Measurements from ENCODE around the gene TPBGL.
A peak's percentile ranks its signal among the peaks of the same experiment; 100 is the strongest.

TPBGL gene

DNA sequence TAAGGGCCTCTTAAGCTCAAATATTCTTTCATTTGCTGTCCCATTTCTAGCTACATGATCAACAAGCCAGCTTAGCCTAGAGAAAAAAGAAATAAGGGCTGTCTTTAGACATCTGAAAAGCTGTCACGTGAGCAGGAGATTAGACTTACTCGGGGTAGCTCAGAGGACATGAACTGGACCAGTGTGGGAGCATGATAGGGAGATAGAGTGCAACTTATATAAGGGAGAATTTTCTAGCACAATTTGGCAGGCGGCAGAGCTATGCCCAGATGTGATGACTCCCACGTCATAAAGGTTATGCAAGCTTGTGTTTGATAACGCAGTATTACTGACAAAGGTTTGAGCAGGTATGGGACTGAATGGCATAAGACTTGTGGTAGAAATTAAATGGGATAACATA, 28.2 kb upstream of the TPBGL start:
- DNase-seq, result no peak

GRCh38 chr11:75214411-75214821, 26.2 kb upstream of the TPBGL start:
- peak; percentile 63 for DNase-seq

DNA sequence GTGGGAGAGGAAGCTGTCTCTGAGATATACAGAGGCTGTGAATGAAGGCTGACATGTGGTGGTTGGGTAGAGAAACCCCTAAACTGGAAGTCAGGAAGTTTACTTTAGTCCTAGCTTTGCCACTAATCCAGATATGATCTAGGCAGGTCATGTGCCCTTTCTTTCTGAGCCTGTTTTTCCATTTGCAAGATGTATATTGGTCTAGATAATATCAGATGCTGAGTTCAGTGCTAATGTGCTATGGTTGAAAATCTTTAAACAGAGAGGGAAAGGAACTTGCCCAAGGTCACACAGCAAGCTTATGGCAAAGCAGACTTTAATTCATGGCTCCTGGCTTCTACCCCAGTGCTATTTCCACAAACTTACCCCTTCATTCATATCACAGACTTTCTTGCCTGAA, 25.7 kb upstream of the TPBGL start:
- no peak for DNase-seq

- DNase-seq, result no peak
Measured at GRCh38 chr11:75219869-75220268, 20.7 kb upstream of the TPBGL start.

DNA sequence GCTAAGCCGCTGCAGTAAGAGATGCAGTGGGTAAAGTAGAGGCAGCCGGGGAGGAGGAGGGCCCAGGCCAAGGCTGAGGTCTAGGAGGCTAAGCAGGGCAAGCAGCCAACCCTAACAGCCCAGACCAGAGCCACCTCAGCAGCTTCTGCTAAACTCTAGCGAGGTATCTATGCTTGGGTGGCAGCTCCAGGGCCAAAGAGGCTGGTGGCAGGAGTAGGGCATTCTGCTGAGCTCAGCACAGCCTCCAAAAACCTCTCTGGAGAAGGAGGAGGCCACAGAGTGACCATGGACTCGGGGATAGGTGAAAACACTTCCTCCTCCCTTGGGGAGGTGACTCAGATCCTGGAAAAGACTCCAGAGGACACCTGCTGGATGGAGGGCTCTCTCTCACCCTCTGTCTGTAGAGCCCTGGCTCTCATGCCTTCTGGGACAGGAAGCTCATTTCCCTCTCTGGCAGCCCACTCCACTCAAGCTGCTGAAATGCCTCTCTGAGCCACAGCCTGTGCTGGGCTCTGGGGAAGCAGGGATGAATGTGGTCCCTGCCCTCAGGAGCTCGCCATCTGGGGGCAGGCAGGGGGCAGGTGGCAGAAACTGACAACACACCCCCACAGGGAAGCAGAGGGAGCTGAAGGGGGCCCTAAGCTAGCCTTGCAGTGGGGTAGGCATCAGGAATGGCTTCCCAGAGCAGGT, 16.5 kb upstream of the TPBGL start:
- DNase-seq, result no peak

DNA sequence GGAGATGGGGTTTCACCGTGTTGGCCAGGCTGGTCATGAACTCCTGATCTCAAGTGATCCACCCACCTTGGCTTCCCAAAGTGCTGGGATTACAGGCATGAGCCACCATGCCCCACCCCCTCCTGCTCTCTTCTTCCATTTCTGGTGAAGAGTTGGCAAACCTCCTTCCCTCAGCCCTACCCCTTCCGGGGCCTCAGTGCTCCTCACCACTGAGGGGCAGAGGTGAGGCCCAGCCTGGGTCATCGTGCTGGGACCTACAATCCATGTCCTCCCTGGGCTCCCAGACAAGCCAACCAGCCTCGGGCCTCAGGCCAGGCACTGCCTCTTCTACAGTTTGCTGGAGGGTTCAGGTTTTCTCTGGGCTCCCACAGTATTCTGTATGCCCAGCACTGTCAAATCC, 14.8 kb upstream of the TPBGL start:
- no peak for DNase-seq

GRCh38 chr11:75229466-75229865, 11.1 kb upstream of the TPBGL start:
- peak; percentile 80 for DNase-seq

DNA sequence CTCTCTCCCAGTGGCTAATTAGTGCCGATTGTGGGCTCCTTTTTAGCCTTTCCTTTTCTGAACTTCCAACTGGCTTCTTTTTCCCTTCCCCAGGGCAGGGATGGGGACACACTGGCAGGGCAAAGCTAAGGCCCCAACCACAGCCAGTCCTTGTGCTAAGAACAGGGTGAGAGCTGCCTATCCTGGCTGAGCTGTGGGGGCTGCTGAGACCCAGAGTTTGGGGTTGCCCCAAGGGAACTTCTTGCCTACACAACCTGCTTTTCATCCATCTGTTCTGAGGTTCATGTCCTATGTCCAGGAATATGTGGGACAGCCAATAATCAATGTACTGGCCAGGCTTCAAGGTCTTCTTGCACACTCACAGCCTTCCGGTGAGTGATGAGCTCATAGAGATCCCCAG, 10.0 kb upstream of the TPBGL start:
- no peak for DNase-seq

GRCh38 chr11:75233754-75234172, 6.8 kb upstream of the TPBGL start:
- no peak for DNase-seq

DNA sequence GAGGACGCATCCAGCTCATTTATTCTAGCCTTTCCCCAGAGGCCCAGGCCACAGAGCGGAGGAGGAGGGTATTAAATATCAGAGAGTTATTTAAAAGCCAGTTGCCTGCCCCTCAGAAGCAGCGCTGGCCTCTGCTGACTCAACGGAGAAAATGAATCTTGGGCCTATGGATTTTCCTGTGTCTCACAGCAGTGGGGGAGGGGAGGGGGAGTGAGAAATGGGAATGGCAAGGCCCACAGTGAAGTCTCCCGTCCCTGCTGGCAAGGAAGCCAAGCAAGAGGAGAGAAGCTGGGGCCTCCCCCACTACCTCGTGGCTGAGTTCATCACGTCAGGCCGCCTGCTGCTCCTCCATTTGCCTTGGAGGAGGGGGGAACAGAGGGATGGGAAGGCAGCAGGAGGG, 4.5 kb upstream of the TPBGL start:
- no peak for DNase-seq

- no peak for DNase-seq
Measured at GRCh38 chr11:75237050-75237449, 3.5 kb upstream of the TPBGL start.

- no peak for DNase-seq
Measured at GRCh38 chr11:75238595-75239440, 1.8 kb upstream of the TPBGL start.

GRCh38 chr11:75239531-75240290, 863 bp upstream of the TPBGL start:
- no peak for DNase-seq

DNA sequence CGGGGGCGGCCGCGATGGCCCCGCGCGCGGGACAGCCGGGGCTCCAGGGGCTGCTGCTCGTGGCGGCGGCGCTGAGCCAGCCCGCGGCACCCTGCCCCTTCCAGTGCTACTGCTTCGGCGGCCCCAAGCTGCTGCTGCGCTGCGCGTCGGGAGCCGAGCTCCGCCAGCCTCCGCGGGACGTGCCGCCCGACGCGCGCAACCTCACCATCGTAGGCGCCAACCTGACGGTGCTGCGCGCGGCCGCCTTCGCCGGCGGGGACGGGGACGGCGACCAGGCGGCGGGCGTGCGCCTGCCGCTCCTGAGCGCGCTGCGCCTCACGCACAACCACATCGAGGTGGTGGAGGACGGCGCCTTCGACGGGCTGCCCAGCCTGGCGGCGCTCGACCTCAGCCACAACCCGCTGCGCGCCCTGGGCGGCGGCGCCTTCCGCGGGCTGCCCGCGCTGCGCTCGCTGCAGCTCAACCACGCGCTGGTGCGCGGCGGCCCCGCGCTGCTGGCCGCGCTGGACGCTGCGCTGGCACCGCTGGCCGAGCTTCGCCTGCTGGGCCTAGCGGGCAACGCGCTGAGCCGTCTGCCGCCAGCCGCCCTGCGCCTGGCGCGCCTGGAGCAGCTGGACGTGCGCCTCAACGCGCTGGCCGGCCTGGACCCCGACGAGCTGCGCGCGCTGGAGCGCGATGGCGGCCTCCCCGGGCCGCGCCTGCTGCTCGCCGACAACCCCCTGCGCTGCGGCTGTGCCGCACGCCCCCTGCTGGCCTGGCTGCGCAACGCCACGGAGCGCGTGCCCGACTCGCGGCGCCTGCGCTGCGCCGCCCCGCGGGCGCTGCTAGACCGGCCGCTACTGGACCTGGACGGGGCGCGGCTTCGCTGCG, 697 bp downstream of the TPBGL start:
- peak; percentile 72 for DNase-seq

DNA sequence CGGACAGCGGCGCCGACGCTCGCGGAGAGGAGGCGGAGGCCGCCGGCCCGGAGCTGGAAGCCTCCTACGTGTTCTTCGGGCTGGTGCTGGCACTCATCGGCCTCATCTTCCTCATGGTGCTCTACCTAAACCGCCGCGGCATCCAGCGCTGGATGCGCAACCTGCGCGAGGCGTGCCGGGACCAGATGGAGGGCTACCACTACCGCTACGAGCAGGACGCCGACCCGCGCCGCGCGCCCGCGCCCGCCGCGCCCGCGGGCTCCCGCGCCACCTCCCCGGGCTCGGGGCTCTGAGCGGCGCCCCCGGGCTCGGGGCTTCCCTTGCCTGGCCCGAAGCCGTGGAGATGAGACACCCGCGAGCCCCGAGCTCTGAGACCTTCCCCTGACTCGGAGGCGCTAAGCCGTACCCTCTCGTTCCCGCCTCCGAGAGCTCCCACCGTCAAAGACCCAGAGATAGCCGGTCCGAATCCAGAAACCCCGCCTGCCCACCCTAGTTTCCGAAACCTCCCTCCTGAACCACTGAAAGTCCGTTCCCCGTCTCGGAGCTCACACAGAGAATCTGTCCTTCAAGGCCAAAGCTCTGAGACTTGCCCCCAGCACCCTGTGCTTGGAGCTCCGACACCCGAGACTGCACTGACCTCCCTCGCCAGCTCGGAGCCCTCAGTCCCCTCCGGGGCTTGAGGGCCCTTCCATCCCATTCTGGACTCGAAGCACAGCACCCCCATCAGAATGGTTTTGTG, 1.5 kb downstream of the TPBGL start:
- no peak for DNase-seq

- no peak for DNase-seq
Measured at GRCh38 chr11:75242722-75243600, 2.4 kb downstream of the TPBGL start.

- no peak for DNase-seq
Measured at GRCh38 chr11:75244052-75244814, 3.7 kb downstream of the TPBGL start.

DNA sequence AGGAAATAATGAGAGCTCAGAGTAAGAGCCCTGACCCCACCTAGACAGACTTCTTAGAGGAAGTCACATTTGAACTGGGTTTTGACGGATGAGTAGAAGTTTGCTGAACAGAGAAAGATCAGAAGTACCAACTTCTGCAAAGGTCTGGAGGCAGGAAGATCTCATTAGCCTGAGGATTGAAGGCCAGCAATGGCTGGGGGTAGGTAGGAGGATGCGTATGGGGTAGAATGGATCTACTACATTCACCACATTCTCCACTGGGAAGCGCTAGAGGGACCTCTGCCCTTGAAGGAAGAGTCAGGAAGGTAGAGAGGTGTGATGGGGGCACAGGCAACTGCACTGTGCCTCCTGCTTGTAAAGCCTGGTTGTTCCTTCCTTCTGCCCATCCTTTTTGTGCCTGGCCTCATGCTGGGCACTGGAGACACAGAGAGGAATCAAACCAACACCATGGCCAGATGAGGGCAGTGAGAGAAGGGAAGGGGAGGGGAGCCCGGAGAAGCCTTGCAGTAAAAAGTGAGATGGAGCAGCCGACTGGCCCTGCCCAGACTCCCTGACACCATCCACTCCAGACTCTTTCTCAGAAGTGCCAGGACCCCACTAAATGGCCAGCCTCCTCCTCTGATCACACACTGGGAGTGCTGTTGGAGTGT, 4.9 kb downstream of the TPBGL start:
- no peak for DNase-seq

GRCh38 chr11:75246006-75246670, 5.6 kb downstream of the TPBGL start:
- DNase-seq, result no peak

Measured in NCI-H446 treated with DMSO at 0.1 percent for 48 hours (cell line).